Thoracic aorta (tissue), 2 donors: ENCODE data around the gene NDUFS8. TPM values are rescaled to one million over a fixed set of nuclear protein-coding genes. Genes with fewer than 3 reads are reported as not detected.

Experiments
- ATAC-seq: fragments of 150-250 bp; one replicate; pipeline ENCODE4 v1.8.0; 2017; ENCODE audit warnings: low read depth; ENCODE audit not compliant: insufficient number of reproducible peaks, low FRiP score
- DNase-seq: peaks from one replicate; pipeline ENCODE4 v3.0.0-alpha.2; 2020; ENCODE audit warnings: low spot score
- H3K27ac ChIP-seq, 2 donors: fragments of 200-600 bp; sonication (generic); 1 replicate in 1 of 2; 2 replicates in 1 of 2; pipeline ENCODE4 v1.5.1; 2016; ENCODE audit warnings: mild to moderate bottlenecking in 2 of 2, moderate library complexity in 2 of 2
- H3K27me3 ChIP-seq: fragments of 200-600 bp; sonication (generic); replicated peaks from 2 replicates; pipeline ENCODE4 v1.6.0; 2016; ENCODE audit warnings: mild to moderate bottlenecking; ENCODE audit not compliant: insufficient read depth
- H3K36me3 ChIP-seq: fragments of 200-600 bp; sonication (generic); one replicate; pipeline ENCODE4 v1.5.1; 2016
- H3K4me1 ChIP-seq, 2 donors: fragments of 200-600 bp; sonication (generic); 1 replicate in 1 of 2; 2 replicates in 1 of 2; pipeline versions ENCODE4 v1.5.1 to v1.6.0; 2016; ENCODE audit warnings: low read depth in 2 of 2, mild to moderate bottlenecking in 1 of 2; ENCODE audit not compliant: control insufficient read depth in 1 of 2
- H3K4me3 ChIP-seq: fragments of 200-600 bp; sonication (generic); 2 replicates; pipeline ENCODE4 v1.5.1; 2016; ENCODE audit warnings: mild to moderate bottlenecking
- H3K9me3 ChIP-seq: fragments of 200-600 bp; sonication (generic); 2 replicates; pipeline ENCODE4 v1.5.1; 2016
- total RNA-seq, 2 donors: library from RNA; depleted of rRNA; stranded (reverse); fragments of >200 nt; gene quantifications; one replicate each; pipeline versions ENCODE4 v1.1.0 to v1.2.3, GENCODE V29; 2016
- TF ChIP-seq, protein P1 (sequence below): fragments of 200-600 bp; sonication (generic); IDR thresholded peaks from one replicate; pipeline ENCODE4 v1.5.1; 2019; ENCODE audit warnings: antibody characterized with exemption

NDUFS8 gene
- total RNA-seq, 2 donors from 2014 or later: 85.8 to 96.5 TPM

- Histone ChIP-seq H3K9me3 (no peaks in the 10 kb centered on the region), H3K36me3 (peaks cover 9% of the 10 kb centered on the region), H3K27me3 (no peaks in the 10 kb centered on the region), H3K27ac (no peak overlapping the region), H3K4me1 (peaks cover 28 to 40% of the 10 kb centered on the region in 2 donors), H3K4me3 (no peak overlapping the region)
- no peak for DNase-seq
- no peak for ATAC-seq
- TF ChIP-seq, protein P1, sequence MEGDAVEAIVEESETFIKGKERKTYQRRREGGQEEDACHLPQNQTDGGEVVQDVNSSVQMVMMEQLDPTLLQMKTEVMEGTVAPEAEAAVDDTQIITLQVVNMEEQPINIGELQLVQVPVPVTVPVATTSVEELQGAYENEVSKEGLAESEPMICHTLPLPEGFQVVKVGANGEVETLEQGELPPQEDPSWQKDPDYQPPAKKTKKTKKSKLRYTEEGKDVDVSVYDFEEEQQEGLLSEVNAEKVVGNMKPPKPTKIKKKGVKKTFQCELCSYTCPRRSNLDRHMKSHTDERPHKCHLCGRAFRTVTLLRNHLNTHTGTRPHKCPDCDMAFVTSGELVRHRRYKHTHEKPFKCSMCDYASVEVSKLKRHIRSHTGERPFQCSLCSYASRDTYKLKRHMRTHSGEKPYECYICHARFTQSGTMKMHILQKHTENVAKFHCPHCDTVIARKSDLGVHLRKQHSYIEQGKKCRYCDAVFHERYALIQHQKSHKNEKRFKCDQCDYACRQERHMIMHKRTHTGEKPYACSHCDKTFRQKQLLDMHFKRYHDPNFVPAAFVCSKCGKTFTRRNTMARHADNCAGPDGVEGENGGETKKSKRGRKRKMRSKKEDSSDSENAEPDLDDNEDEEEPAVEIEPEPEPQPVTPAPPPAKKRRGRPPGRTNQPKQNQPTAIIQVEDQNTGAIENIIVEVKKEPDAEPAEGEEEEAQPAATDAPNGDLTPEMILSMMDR: no peak
Observed at GRCh38 chr11:68033708-68034045, 3.2 kb downstream of the NDUFS8 start.

GRCh38 chr11:68035266-68035876, 4.9 kb downstream of the NDUFS8 start:
- Histone ChIP-seq H3K4me3 (no peak overlapping the region), H3K27ac (no peak overlapping the region), H3K27me3 (no peaks in the 10 kb centered on the region), H3K4me1 (peaks cover 32 to 43% of the 10 kb centered on the region in 2 donors), H3K9me3 (no peaks in the 10 kb centered on the region), H3K36me3 (peaks cover 9% of the 10 kb centered on the region)
- TF ChIP-seq, protein P1: no peak
- DNase-seq (no peak), ATAC-seq (no peak)

DNA sequence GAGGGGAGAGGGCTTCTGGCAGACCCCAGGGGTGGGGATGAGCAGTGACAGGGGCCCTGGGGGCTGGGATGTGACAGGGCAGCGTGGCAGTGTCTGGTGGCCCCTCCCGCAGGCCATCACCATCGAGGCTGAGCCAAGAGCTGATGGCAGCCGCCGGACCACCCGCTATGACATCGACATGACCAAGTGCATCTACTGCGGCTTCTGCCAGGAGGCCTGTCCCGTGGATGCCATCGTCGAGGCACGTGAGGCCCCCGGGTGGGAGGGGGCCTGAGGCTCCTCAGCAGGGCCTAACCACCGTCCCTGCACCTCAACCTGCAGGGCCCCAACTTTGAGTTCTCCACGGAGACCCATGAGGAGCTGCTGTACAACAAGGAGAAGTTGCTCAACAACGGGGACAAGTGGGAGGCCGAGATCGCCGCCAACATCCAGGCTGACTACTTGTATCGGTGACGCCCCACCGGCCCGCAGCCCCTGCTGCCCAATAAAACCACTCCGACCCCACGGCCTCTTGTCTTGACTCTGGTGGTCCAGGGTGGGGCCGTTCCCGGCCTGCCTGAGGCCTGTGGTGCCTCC, 5.7 kb downstream of the NDUFS8 start:
- H3K4me3 ChIP-seq: no peak overlapping the region
- peaks cover 9% of the 10 kb centered on the region for H3K36me3 ChIP-seq
- H3K27ac ChIP-seq: peak overlapping the region; percentile 6 to 72
- TF ChIP-seq, protein P1: no peak
- peaks cover 31 to 48% of the 10 kb centered on the region in 2 donors for H3K4me1 ChIP-seq
- no peaks in the 10 kb centered on the region for H3K27me3 ChIP-seq
- no peak for DNase-seq
- ATAC-seq: no peak
- no peaks in the 10 kb centered on the region for H3K9me3 ChIP-seq

DNA sequence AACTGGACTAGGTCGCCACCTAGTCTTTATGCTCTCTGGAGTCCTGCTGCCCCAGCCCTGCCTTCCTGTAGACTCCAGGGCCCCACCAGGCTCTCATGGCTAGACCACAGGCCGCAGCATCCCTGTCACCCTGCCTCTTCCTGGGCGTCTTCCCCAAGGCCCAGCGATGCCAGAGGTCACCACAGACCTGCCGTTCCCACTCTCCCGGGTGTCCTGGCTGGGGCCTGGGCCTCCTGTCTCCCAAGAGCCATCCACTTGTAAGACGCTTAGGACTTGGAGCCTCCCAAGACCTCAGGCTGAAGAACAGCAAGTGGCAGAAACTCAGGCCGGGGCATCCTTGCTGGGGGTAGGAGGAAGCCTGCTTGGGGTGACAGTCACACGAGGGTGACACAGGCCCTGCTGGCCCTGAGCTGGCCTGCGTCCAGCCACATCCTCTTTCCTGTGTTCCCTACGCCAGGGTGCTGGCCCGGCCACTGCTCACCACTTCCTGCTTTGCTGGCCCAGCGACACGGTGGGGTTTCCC, 6.3 kb downstream of the NDUFS8 start:
- no peak for ATAC-seq
- Histone ChIP-seq H3K27ac (peak overlapping the region; percentile 6 to 72), H3K4me1 (peaks cover 29 to 48% of the 10 kb centered on the region in 2 donors), H3K4me3 (no peak overlapping the region), H3K9me3 (no peaks in the 10 kb centered on the region), H3K36me3 (peaks cover 13% of the 10 kb centered on the region), H3K27me3 (no peaks in the 10 kb centered on the region)
- TF ChIP-seq, protein P1: no peak
- no peak for DNase-seq

DNA sequence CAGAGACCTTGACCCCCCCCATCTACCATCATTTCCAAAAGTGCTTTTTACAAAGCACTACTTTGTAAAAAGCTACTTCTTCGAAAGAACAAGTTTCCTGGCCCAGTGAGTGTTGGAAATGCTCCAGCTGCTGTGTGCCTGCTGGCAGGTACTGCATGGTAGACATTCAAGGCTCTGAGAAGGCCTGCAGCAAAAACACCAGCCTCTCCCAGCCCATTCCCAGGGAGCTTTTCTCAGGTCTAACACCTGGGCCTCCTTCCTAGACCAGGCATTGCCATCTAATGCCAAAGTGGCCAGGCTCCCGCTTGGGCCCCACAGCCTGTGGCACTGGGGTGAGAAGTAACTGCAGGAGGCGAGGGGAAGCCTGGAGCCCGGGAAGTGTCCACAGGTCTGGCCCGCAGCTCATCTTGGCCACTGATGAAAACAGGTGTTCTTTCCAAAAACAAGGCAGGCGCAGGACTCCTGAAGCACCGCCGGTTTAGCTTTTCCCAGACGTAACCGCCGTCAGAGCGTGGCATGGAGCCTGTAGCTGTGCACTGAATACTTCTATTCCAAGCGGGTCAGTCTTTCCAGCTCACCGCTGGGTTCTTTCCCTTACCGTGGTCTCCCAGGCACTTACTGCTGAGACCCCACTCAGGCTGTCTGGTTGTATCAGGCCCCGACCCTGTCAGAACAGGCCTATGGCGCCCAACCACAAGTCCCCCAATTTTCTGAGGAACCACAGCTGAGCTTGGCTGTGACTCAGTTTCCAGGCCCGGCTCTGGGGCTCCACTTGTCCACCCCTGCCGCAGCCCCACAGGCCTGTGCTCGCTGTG, 7.1 kb downstream of the NDUFS8 start:
- DNase-seq: no peak
- Histone ChIP-seq H3K36me3 (peaks cover 19% of the 10 kb centered on the region), H3K4me3 (no peak overlapping the region), H3K27me3 (no peaks in the 10 kb centered on the region), H3K9me3 (no peaks in the 10 kb centered on the region), H3K27ac (peak overlapping the region; percentile 72 to 74), H3K4me1 (peaks cover 27 to 41% of the 10 kb centered on the region in 2 donors)
- no peak for ATAC-seq
- TF ChIP-seq, protein P1: no peak
